Esophagus (tissue), 2 donors: ENCODE measurements around the gene TRIM65. TPM values are rescaled to one million over a fixed set of nuclear protein-coding genes. Genes with fewer than 3 reads are reported as not detected.

Source experiments
- H3K27ac ChIP-seq, 2 donors: one replicate each; pipeline ENCODE4 v1.5.1; 2013; ENCODE audit warnings: low read depth in 2 of 2, mild to moderate bottlenecking in 2 of 2, inconsistent platforms in 1 of 2, low read length in 1 of 2, moderate library complexity in 1 of 2
- H3K27me3 ChIP-seq, 2 donors: one replicate each; pipeline ENCODE4 v1.6.1; 2013; ENCODE audit warnings: low read length in 2 of 2, control low read depth in 1 of 2, mild to moderate bottlenecking in 1 of 2; ENCODE audit not compliant: insufficient read depth in 2 of 2, control insufficient read depth in 1 of 2
- H3K36me3 ChIP-seq, 2 donors: one replicate each; pipeline ENCODE4 v1.6.1; 2013; ENCODE audit warnings: low read length in 1 of 2; ENCODE audit not compliant: control insufficient read depth in 2 of 2, insufficient read depth in 2 of 2
- H3K4me1 ChIP-seq, 2 donors: one replicate each; pipeline ENCODE4 v1.6.1; 2013; ENCODE audit warnings: low read length in 1 of 2; ENCODE audit not compliant: control insufficient read depth in 2 of 2, insufficient read depth in 2 of 2
- H3K4me3 ChIP-seq, 2 donors: one replicate each; pipeline ENCODE4 v1.5.1; 2013; ENCODE audit warnings: low read length in 2 of 2, mild to moderate bottlenecking in 2 of 2, low read depth in 1 of 2, moderate library complexity in 1 of 2
- H3K9me3 ChIP-seq, 2 donors: one replicate each; pipeline ENCODE4 v1.6.1; 2013; ENCODE audit warnings: mild to moderate bottlenecking in 2 of 2, low read depth in 1 of 2, low read length in 1 of 2, moderate library complexity in 1 of 2; ENCODE audit not compliant: control insufficient read depth in 2 of 2, insufficient read depth in 1 of 2
- WGBS, 2 donors: extraction: QIAGEN DNeasy Blood & Tissue Kit; methylation state at CpG; one replicate each; pipeline ENCODE4 v1.1.7; 2013; 5-methylcytosine and 5-hydroxymethylcytosine counted together
- polyA plus RNA-seq, 2 donors: library from polyadenylated mRNA; stranded (reverse); fragments of 200-250 nt; gene quantifications; one replicate each; pipeline ENCODE4 v1.2.3, GENCODE V29; 2013
- donor health status: healthy with polysubstance abuse.
- donor health status: Bipolar disorder and iron deficiency.

The TRIM65 gene
- polyA plus RNA-seq, 2 donors: 9.8 to 19.8 TPM

- H3K36me3 ChIP-seq: no peaks in the 10 kb centered on the region
- no peak overlapping the region for H3K4me3 ChIP-seq
- H3K27me3 ChIP-seq: no peaks in the 10 kb centered on the region
- WGBS, 2 donors: 93 to 94% methylated on average over 4 of the region's 4 CpGs
- peaks cover 0 to 14% of the 10 kb centered on the region in 2 donors for H3K4me1 ChIP-seq
- H3K9me3 ChIP-seq: no peaks in the 10 kb centered on the region
- H3K27ac ChIP-seq: no peak overlapping the region
Observed at GRCh38 chr17:75931062-75931461, 34.3 kb upstream of the TRIM65 start.

- Histone ChIP-seq H3K27me3 (no peaks in the 10 kb centered on the region), H3K4me3 (no peak overlapping the region), H3K9me3 (no peaks in the 10 kb centered on the region), H3K4me1 (peaks cover 0 to 24% of the 10 kb centered on the region in 2 donors), H3K27ac (peak overlapping the region; percentile 90 to 93), H3K36me3 (peaks cover 0 to 19% of the 10 kb centered on the region in 2 donors)
- 46 to 51% methylated on average over 6 of the region's 6 CpGs for WGBS, 2 donors
Observed at GRCh38 chr17:75927286-75927922, 30.7 kb upstream of the TRIM65 start.

- peak overlapping the region; percentile 85 to 93 for H3K27ac ChIP-seq
- no peaks in the 10 kb centered on the region for H3K9me3 ChIP-seq
- peaks cover 0 to 24% of the 10 kb centered on the region in 2 donors for H3K4me1 ChIP-seq
- H3K4me3 ChIP-seq: no peak overlapping the region
- H3K36me3 ChIP-seq: peaks cover 0 to 23% of the 10 kb centered on the region in 2 donors
- no peaks in the 10 kb centered on the region for H3K27me3 ChIP-seq
- WGBS, 2 donors: 77 to 85% methylated on average over 4 of the region's 4 CpGs
Observed at GRCh38 chr17:75926456-75926855, 29.7 kb upstream of the TRIM65 start.

- H3K27ac ChIP-seq: peak overlapping the region; percentile 85 to 93
- H3K36me3 ChIP-seq: peaks cover 0 to 23% of the 10 kb centered on the region in 2 donors
- H3K9me3 ChIP-seq: no peaks in the 10 kb centered on the region
- 90 to 92% methylated on average over 15 of the region's 15 CpGs for WGBS, 2 donors
- no peak overlapping the region for H3K4me3 ChIP-seq
- peaks cover 0 to 24% of the 10 kb centered on the region in 2 donors for H3K4me1 ChIP-seq
- H3K27me3 ChIP-seq: no peaks in the 10 kb centered on the region
Observed at GRCh38 chr17:75925912-75926311, 29.2 kb upstream of the TRIM65 start.

- 91 to 96% methylated on average over 11 of the region's 11 CpGs for WGBS, 2 donors
- Histone ChIP-seq H3K27me3 (no peaks in the 10 kb centered on the region), H3K4me3 (no peak overlapping the region), H3K4me1 (peaks cover 0 to 24% of the 10 kb centered on the region in 2 donors), H3K27ac (no peak overlapping the region), H3K36me3 (peaks cover 0 to 26% of the 10 kb centered on the region in 2 donors), H3K9me3 (no peaks in the 10 kb centered on the region)
Observed at GRCh38 chr17:75925103-75925502, 28.4 kb upstream of the TRIM65 start.

GRCh38 chr17:75922963-75923874 lies 26.5 kb upstream of the TRIM65 start:
- Histone ChIP-seq H3K36me3 (peaks cover 0 to 37% of the 10 kb centered on the region in 2 donors), H3K9me3 (no peaks in the 10 kb centered on the region), H3K27ac (no peak overlapping the region), H3K27me3 (no peaks in the 10 kb centered on the region), H3K4me1 (peaks cover 0 to 24% of the 10 kb centered on the region in 2 donors), H3K4me3 (no peak overlapping the region)
- WGBS, 2 donors: 75 to 79% methylated on average over 19 of the region's 19 CpGs

- Histone ChIP-seq H3K9me3 (no peaks in the 10 kb centered on the region), H3K36me3 (peaks cover 0 to 45% of the 10 kb centered on the region in 2 donors), H3K4me1 (peaks cover 0 to 18% of the 10 kb centered on the region in 2 donors), H3K27ac (no peak overlapping the region), H3K4me3 (no peak overlapping the region), H3K27me3 (no peaks in the 10 kb centered on the region)
- 85 to 89% methylated on average over 18 of the region's 18 CpGs for WGBS, 2 donors
Observed at GRCh38 chr17:75922173-75922961, 25.6 kb upstream of the TRIM65 start.

GRCh38 chr17:75921596-75921995 lies 24.8 kb upstream of the TRIM65 start:
- H3K4me3 ChIP-seq: no peak overlapping the region
- peaks cover 0 to 47% of the 10 kb centered on the region in 2 donors for H3K36me3 ChIP-seq
- H3K9me3 ChIP-seq: no peaks in the 10 kb centered on the region
- peaks cover 0 to 14% of the 10 kb centered on the region in 2 donors for H3K4me1 ChIP-seq
- WGBS, 2 donors: 95 to 97% methylated on average over 13 to 15 of the region's 15 CpGs
- no peak overlapping the region for H3K27ac ChIP-seq
- H3K27me3 ChIP-seq: no peaks in the 10 kb centered on the region

GRCh38 chr17:75920045-75920560 lies 23.4 kb upstream of the TRIM65 start:
- Histone ChIP-seq H3K4me1 (peaks cover 0 to 9% of the 10 kb centered on the region in 2 donors), H3K27ac (no peak overlapping the region), H3K27me3 (no peaks in the 10 kb centered on the region), H3K36me3 (peaks cover 0 to 44% of the 10 kb centered on the region in 2 donors), H3K4me3 (no peak overlapping the region), H3K9me3 (no peaks in the 10 kb centered on the region)
- WGBS, 2 donors: 87 to 91% methylated on average over 11 of the region's 11 CpGs
